Measurements from ENCODE around the gene CSK.

CSK gene

GRCh38 chr15:74845581-74845980 is 63.7 kb downstream of the CSK start:
- H3K4me1 ChIP-seq (ENCODE audit: control insufficient read depth in 5 of 5, insufficient read depth in 5 of 5, low read length in 5 of 5): peaks cover 2 to 36% (median 27%) of the 10 kb centered on the region in 5 donors
- H3K9ac ChIP-seq (ENCODE audit: low read length in 5 of 5): peak overlapping the region in 1 of 5 donors; percentile 28
- H3K36me3 ChIP-seq (ENCODE audit: control insufficient read depth in 5 of 5, insufficient read depth in 5 of 5, low read length in 5 of 5): peaks cover 0 to 55% (median 44%) of the 10 kb centered on the region in 5 donors
- no peak overlapping the region for H3K27ac ChIP-seq (ENCODE audit: low read depth, low read length)
- H3K9me3 ChIP-seq (ENCODE audit: control insufficient read depth in 5 of 5, low read length in 5 of 5): no peaks in the 10 kb centered on the region
- no peaks in the 10 kb centered on the region for H3K27me3 ChIP-seq (ENCODE audit: control insufficient read depth in 5 of 5, insufficient read depth in 4 of 5, low read length in 5 of 5)
- H3K4me3 ChIP-seq (ENCODE audit: low read depth in 1 of 5, low read length in 5 of 5): no peak overlapping the region

- Histone ChIP-seq H3K36me3 (ENCODE audit: control insufficient read depth in 5 of 5, insufficient read depth in 5 of 5, low read length in 5 of 5) (peaks cover 3 to 74% (median 63%) of the 10 kb centered on the region in 5 donors), H3K9ac (ENCODE audit: low read length in 5 of 5) (no peak overlapping the region), H3K27ac (ENCODE audit: low read depth, low read length) (no peak overlapping the region)
These were observed 65.6 kb downstream of the CSK start for GRCh38 chr15:74847432-74847831.

GRCh38 chr15:74850393-74850792 is 68.5 kb downstream of the CSK start:
- no peaks in the 10 kb centered on the region for H3K9me3 ChIP-seq (ENCODE audit: control insufficient read depth in 5 of 5, low read length in 5 of 5)
- H3K4me3 ChIP-seq (ENCODE audit: low read depth in 1 of 5, low read length in 5 of 5): no peak overlapping the region
- no peak overlapping the region for H3K9ac ChIP-seq (ENCODE audit: low read length in 5 of 5)
- peaks cover 3 to 81% (median 73%) of the 10 kb centered on the region in 5 donors for H3K36me3 ChIP-seq (ENCODE audit: control insufficient read depth in 5 of 5, insufficient read depth in 5 of 5, low read length in 5 of 5)
- H3K27me3 ChIP-seq (ENCODE audit: control insufficient read depth in 5 of 5, insufficient read depth in 4 of 5, low read length in 5 of 5): no peaks in the 10 kb centered on the region
- no peak overlapping the region for H3K27ac ChIP-seq (ENCODE audit: low read depth, low read length)
- peaks cover 0 to 7% (median 3%) of the 10 kb centered on the region in 5 donors for H3K4me1 ChIP-seq (ENCODE audit: control insufficient read depth in 5 of 5, insufficient read depth in 5 of 5, low read length in 5 of 5)

More at GRCh38 chr15:74847432-74847831, 65.6 kb downstream of the CSK start:
- Histone ChIP-seq H3K27me3 (ENCODE audit: control insufficient read depth in 5 of 5, insufficient read depth in 4 of 5, low read length in 5 of 5) (no peaks in the 10 kb centered on the region), H3K4me3 (ENCODE audit: low read depth in 1 of 5, low read length in 5 of 5) (no peak overlapping the region), H3K9me3 (ENCODE audit: control insufficient read depth in 5 of 5, low read length in 5 of 5) (no peaks in the 10 kb centered on the region), H3K4me1 (ENCODE audit: control insufficient read depth in 5 of 5, insufficient read depth in 5 of 5, low read length in 5 of 5) (peaks cover 0 to 24% (median 22%) of the 10 kb centered on the region in 5 donors)

GRCh38 chr15:74851960-74852359 is 70.1 kb downstream of the CSK start:
- H3K9me3 ChIP-seq (ENCODE audit: control insufficient read depth in 5 of 5, low read length in 5 of 5): no peaks in the 10 kb centered on the region
- H3K4me3 ChIP-seq (ENCODE audit: low read depth in 1 of 5, low read length in 5 of 5): no peak overlapping the region
- no peak overlapping the region for H3K27ac ChIP-seq (ENCODE audit: low read depth, low read length)
- H3K36me3 ChIP-seq (ENCODE audit: control insufficient read depth in 5 of 5, insufficient read depth in 5 of 5, low read length in 5 of 5): peaks cover 3 to 76% (median 67%) of the 10 kb centered on the region in 5 donors
- no peaks in the 10 kb centered on the region for H3K27me3 ChIP-seq (ENCODE audit: control insufficient read depth in 5 of 5, insufficient read depth in 4 of 5, low read length in 5 of 5)
- H3K9ac ChIP-seq (ENCODE audit: low read length in 5 of 5): no peak overlapping the region
- peaks cover 0 to 8% (median 7%) of the 10 kb centered on the region in 5 donors for H3K4me1 ChIP-seq (ENCODE audit: control insufficient read depth in 5 of 5, insufficient read depth in 5 of 5, low read length in 5 of 5)
